Keratinocyte (primary cell): Measurements from ENCODE around the gene MAN2B1.

ENCODE experiments used
- CTCF ChIP-seq, 3 experiments: IDR thresholded peaks in 1 of 3; conservative IDR thresholded peaks in 1 of 3; optimal IDR thresholded peaks in 1 of 3; 2 replicates in 2 of 3; 3 replicates in 1 of 3; pipeline versions ENCODE3 to v1.5.1; 2011; ENCODE audit warnings: low read length in 3 of 3, mild to moderate bottlenecking in 3 of 3, moderate library complexity in 2 of 3, control low read depth in 1 of 3, inconsistent platforms in 1 of 3; ENCODE audit not compliant: insufficient read depth in 2 of 3; ENCODE audit errors: extremely low read depth in 1 of 3
- EZH2 ChIP-seq: IDR thresholded peaks from one replicate; pipeline ENCODE4 v1.6.1; 2012; ENCODE audit warnings: inconsistent platforms, mild to moderate bottlenecking, low read length, moderate library complexity

GRCh38 chr19:12655546-12655945 is 11.0 kb downstream of the MAN2B1 start:
- TF ChIP-seq CTCF (optimal IDR thresholded peaks at IDR 0.05 in 1 of 3, IDR thresholded peaks at IDR 0.05 in 1 of 3, conservative IDR thresholded peaks at IDR 0.05 in 1 of 3; ENCODE audit: extremely low read depth in 1 of 3, insufficient read depth in 2 of 3, low read length in 3 of 3) (no peak), EZH2 (no peak)
